GM12878 (cell line): ENCODE measurements around the gene MGST1. TPM values are rescaled to one million over a fixed set of nuclear protein-coding genes. Genes with fewer than 3 reads are reported as not detected.

Source experiments
- ATAC-seq: fragments of 200-7000 bp; cut with Tn5 transposase; 3 replicates; pipeline ENCODE4 v1.9.1; 2020; ENCODE audit warnings: mild to moderate bottlenecking, moderate library complexity
- BruUV-seq: library from RNA; stranded (reverse); fragments of 400-500 nt; replicated peaks from 2 replicates; lab custom pipeline; 2021; lab: Mats Ljungman, UMichigan
- CTCF ChIA-PET: fragments of 300-600 bp; sonication (Branson Sonifier 250); formaldehyde crosslinking; extraction: SDS; loops from one replicate; lab custom pipeline; 2021; ENCODE audit warnings: inconsistent platforms; lab: Yijun Ruan, JAX
- POLR2A ChIA-PET: fragments of 350-600 bp; formaldehyde crosslinking; extraction: SDS; loops from one replicate; lab custom pipeline; 2021; ENCODE audit warnings: inconsistent platforms; lab: Charles Lee
- RAD21 ChIA-PET: fragments of 300-600 bp; sonication (Branson Sonifier 250); formaldehyde crosslinking; loops from one replicate; lab custom pipeline; 2023; ENCODE audit warnings: antibody characterized with exemption; ENCODE audit not compliant: unreplicated experiment; lab: Charles Lee
- SMC1A ChIA-PET: fragments of 300-600 bp; sonication (Branson Sonifier 250); formaldehyde crosslinking; loops from one replicate; lab custom pipeline; 2023; ENCODE audit not compliant: unreplicated experiment, uncharacterized antibody; lab: Charles Lee
- DNase-seq: peaks from one replicate; pipeline ENCODE4 v3.0.0-alpha.2; 2011; ENCODE audit warnings: low read depth, low spot score
- FAIRE-seq: peaks from 3 replicates; lab custom pipeline; 2011; peaks lifted over from hg19 to GRCh38; lab: Jason Lieb, UNC
- H2AFZ ChIP-seq: 2 replicates; pipeline ENCODE4 v1.6.0; 2011; ENCODE audit warnings: low read depth, low read length, control low read depth; ENCODE audit not compliant: control insufficient read depth
- H3K27ac ChIP-seq: 2 replicates; pipeline ENCODE4 v1.5.1; 2011; ENCODE audit warnings: control low read depth; ENCODE audit not compliant: control insufficient read depth, insufficient read depth
- H3K27me3 ChIP-seq, 2 experiments: replicated peaks in 1 of 2; 2 replicates each; pipeline versions ENCODE4 v1.6.0 to v1.6.1; 2011; ENCODE audit warnings: low read length in 1 of 2; ENCODE audit not compliant: control insufficient read depth in 2 of 2, insufficient read depth in 2 of 2
- H3K36me3 ChIP-seq, 2 experiments: 2 replicates each; pipeline ENCODE4 v1.5.1; 2011; ENCODE audit warnings: low read length in 1 of 2; ENCODE audit not compliant: control insufficient read depth in 2 of 2, insufficient read depth in 2 of 2
- H3K4me1 ChIP-seq: 2 replicates; pipeline ENCODE4 v1.6.1; 2011; ENCODE audit warnings: mild to moderate bottlenecking, low read length, moderate library complexity, mixed read lengths; ENCODE audit not compliant: control insufficient read depth, insufficient read depth
- H3K4me2 ChIP-seq: 2 replicates; pipeline ENCODE4 v1.6.0; 2011; ENCODE audit warnings: control low read depth; ENCODE audit not compliant: control insufficient read depth, insufficient read depth
- H3K4me3 ChIP-seq: fragments of 200-600 bp; sonication (generic); 2 replicates; pipeline ENCODE4 v1.5.1; 2016
- H3K79me2 ChIP-seq: 2 replicates; pipeline ENCODE4 v1.6.0; 2011; ENCODE audit warnings: low read length; ENCODE audit not compliant: control insufficient read depth, insufficient read depth
- H3K9ac ChIP-seq: 2 replicates; pipeline ENCODE4 v1.8.0; 2011; ENCODE audit warnings: low read length, control low read depth, mixed read lengths; ENCODE audit not compliant: control insufficient read depth, insufficient read depth
- H3K9me3 ChIP-seq: replicated peaks from 3 replicates; pipeline ENCODE4 v1.5.1; 2011; ENCODE audit warnings: mild to moderate bottlenecking, low read length; ENCODE audit not compliant: control insufficient read depth, insufficient read depth
- H4K20me1 ChIP-seq: 2 replicates; pipeline ENCODE4 v1.6.0; 2011; ENCODE audit not compliant: control insufficient read depth, insufficient read depth
- BCL3 ChIP-seq: IDR thresholded peaks from 2 replicates; pipeline ENCODE4 v1.6.1; 2011; ENCODE audit warnings: borderline replicate concordance, low read depth, mild to moderate bottlenecking, moderate library complexity, low read length; ENCODE audit not compliant: insufficient read depth, poor library complexity, severe bottlenecking
- CTCF ChIP-seq, 3 experiments: IDR thresholded peaks in 2 of 3; conservative IDR thresholded peaks in 1 of 3; 2 replicates each; pipeline ENCODE4 v1.5.1; 2011; ENCODE audit warnings: low read depth in 3 of 3, low read length in 3 of 3, mild to moderate bottlenecking in 3 of 3, control low read depth in 2 of 3, moderate library complexity in 2 of 3, inconsistent platforms in 1 of 3, mixed read lengths in 1 of 3; ENCODE audit not compliant: control insufficient read depth in 2 of 3, insufficient read depth in 1 of 3; ENCODE audit errors: extremely low read depth in 1 of 3
- E4F1 ChIP-seq: fragments of 450-650 bp; IDR thresholded peaks from 2 replicates; pipeline ENCODE4 v1.6.1; 2018; ENCODE audit warnings: borderline replicate concordance, mild to moderate bottlenecking; ENCODE audit not compliant: partially characterized antibody
- EED ChIP-seq: sonication (generic); IDR thresholded peaks from 2 replicates; pipeline ENCODE4 v1.6.1; 2016; ENCODE audit warnings: antibody characterized with exemption, low read depth
- MTA2 ChIP-seq: fragments of 450-650 bp; IDR thresholded peaks from 2 replicates; pipeline ENCODE4 v1.6.1; 2016; ENCODE audit warnings: low read depth, mild to moderate bottlenecking, moderate library complexity
- TAF1 ChIP-seq: IDR thresholded peaks from 2 replicates; pipeline ENCODE4 v1.6.1; 2011; ENCODE audit warnings: mild to moderate bottlenecking, low read depth, low read length, borderline replicate concordance
- ZBTB33 ChIP-seq: fragments of 450-650 bp; IDR thresholded peaks from 2 replicates; pipeline ENCODE4 v1.6.1; 2017; ENCODE audit warnings: mild to moderate bottlenecking
- ZNF274 ChIP-seq: IDR thresholded peaks from one replicate; pipeline ENCODE4 v1.8.0; 2011; ENCODE audit not compliant: insufficient read length, insufficient read depth
- WGBS: methylation state at CpG from one replicate; pipeline ENCODE4 v1.1.6; 2016; ENCODE audit warnings: low lambda C conversion rate; ENCODE audit not compliant: insufficient replicate concordance, insufficient coverage; ENCODE audit errors: missing lambda C conversion rate; 5-methylcytosine and 5-hydroxymethylcytosine counted together
- in situ Hi-C: fragments of 300-500 bp; cut with MboI; formaldehyde crosslinking; loops from 9 replicates; pipeline ENCODE4 v1.14.3; 2018; ENCODE audit warnings: mixed read lengths
- intact Hi-C: fragments of 100-400 bp; cut with micrococcal nuclease; formaldehyde crosslinking; loops from one replicate; pipeline ENCODE4 v1.14.2; 2022; ENCODE audit not compliant: unreplicated experiment
- polyA plus RNA-seq, 11 experiments: library from polyadenylated mRNA; depleted of rRNA in 4 of 11; unstranded in 6 of 11; stranded (reverse) in 5 of 11; fragments of >200 nt; fragmentation: Nextera tagmentation in 4 of 11; fragmentation: Illumina TruSeq in 1 of 11; extraction: Ambion mirVana in 4 of 11; extraction: Trizol in 1 of 11; gene quantifications; 1 replicate in 1 of 11; 2 replicates in 10 of 11; pipeline versions ENCODE4 v1.2.1 to v1.2.3, GENCODE V29; 2011 to 2016; ENCODE audit warnings: inconsistent platforms in 2 of 11, missing spikeins in 2 of 11, low read depth in 1 of 11
- total RNA-seq, 4 experiments: library from RNA; depleted of rRNA in 3 of 4; stranded (reverse); fragments of >200 nt in 3 of 4; fragmentation: Illumina TruSeq in 1 of 4; extraction: Trizol in 1 of 4; gene quantifications; 2 replicates each; pipeline versions ENCODE4 v1.2.1 to v1.2.3, GENCODE V29; 2013 to 2021

The MGST1 gene
- total and polyA plus RNA-seq, 10 of the 15 experiments (the other 5 are each of a cell fraction or from before 2014, with no cell fraction given) = 22.5 to 237 (median 172) TPM

- TF ChIP-seq MTA2 (no peak), ZBTB33 (no peak), BCL3 (no peak), TAF1 (no peak), CTCF (IDR thresholded peaks at IDR 0.05 in 2 of 3, conservative IDR thresholded peaks at IDR 0.05 in 1 of 3; ENCODE audit: control insufficient read depth in 2 of 3, extremely low read depth in 1 of 3, insufficient read depth in 1 of 3, low read depth in 3 of 3, low read length in 3 of 3) (no peak)
Observed at GRCh38 chr12:16324272-16324671, 23.2 kb upstream of the MGST1 start (continued).

GRCh38 chr12:16324772-16325171 is 22.7 kb upstream of the MGST1 start:
- Histone ChIP-seq H3K36me3 (no peaks in the 10 kb centered on the region), H3K4me2 (no peak overlapping the region), H3K4me3 (no peak overlapping the region), H3K27ac (no peak overlapping the region), H3K4me1 (no peaks in the 10 kb centered on the region), H3K27me3 (no peaks in the 10 kb centered on the region), H4K20me1 (no peaks in the 10 kb centered on the region)
- no TSS peak for BruUV-seq
- CTCF ChIA-PET = no interaction called here
- 0% methylated on average over 3 of the region's 3 CpGs for WGBS
- DNase-seq = no peak
- intact Hi-C loops = no loop called here
- SMC1A ChIA-PET = no interaction called here
- POLR2A ChIA-PET = no interaction called here
- TF ChIP-seq EED = no peak
- no peak for TF ChIP-seq E4F1
- no peak for TF ChIP-seq ZNF274
- TF ChIP-seq, all 136 proteins: peak for 0
- Histone ChIP-seq H2AFZ (no peak overlapping the region), H3K9ac (no peak overlapping the region), H3K79me2 (no peaks in the 10 kb centered on the region), H3K9me3 (no peaks in the 10 kb centered on the region; the same call in 2 of the 3 replicates)
- in situ Hi-C loops = no loop called here
- RAD21 ChIA-PET = no interaction called here
- ATAC-seq (peak; percentile 44; the same call in 2 of the 3 replicates), FAIRE-seq (no peak)
